ENCODE measurements around the gene SOAT2.

SOAT2 gene

DNA sequence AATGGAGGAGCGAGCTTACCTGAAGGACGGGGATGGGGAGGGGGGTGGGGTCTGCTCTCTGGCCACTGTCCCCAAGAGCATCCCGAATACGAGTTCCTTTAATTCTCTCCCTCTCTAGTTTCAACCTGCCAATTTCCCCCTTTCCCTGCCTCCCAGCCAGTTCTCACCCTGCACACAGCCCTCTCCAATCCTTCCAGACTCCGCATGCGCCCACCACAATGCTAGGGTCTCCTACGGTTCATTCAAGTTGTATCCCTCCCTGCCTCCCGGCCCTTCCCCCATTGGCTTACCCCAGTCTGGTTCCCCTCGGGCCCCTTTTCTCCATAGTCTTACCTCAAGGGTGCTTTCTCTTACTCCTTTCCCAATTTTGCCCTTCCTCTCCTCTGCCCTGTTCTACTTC lies 6.5 kb upstream of the SOAT2 start:
- peaks cover 31% of the 10 kb centered on the region for H3K27me3 ChIP-seq (ENCODE audit: control insufficient read depth, insufficient read depth, low read length)
- no peaks in the 10 kb centered on the region for H3K36me3 ChIP-seq (ENCODE audit: control insufficient read depth, insufficient read depth, low read length)
- no peak overlapping the region for H3K4me3 ChIP-seq (ENCODE audit: low read length)
- H3K4me1 ChIP-seq (ENCODE audit: control insufficient read depth, insufficient read depth, low read length): peaks cover 32% of the 10 kb centered on the region
- H3K9me3 ChIP-seq (ENCODE audit: control insufficient read depth, low read length): no peaks in the 10 kb centered on the region
- H3K9ac ChIP-seq (ENCODE audit: low read length): peak overlapping the region; percentile 65

DNA sequence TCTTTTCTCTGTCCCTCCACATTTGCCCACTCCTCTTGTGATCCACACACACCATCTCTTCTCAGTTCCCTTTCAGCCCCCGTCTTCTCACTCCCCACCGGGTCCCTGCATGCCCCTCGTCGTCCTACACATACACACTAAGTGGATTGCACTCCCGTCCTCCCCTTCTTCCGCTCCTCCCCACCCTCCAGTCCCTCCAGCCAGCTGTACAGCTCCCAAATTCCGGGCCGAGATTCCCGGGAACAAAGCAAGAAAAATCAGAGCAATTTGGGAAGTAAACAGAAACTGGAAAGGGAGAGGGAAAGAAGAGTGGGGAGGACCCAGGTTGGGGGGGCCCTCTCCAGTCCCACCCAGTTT lies 6.1 kb upstream of the SOAT2 start:
- Histone ChIP-seq H3K9ac (ENCODE audit: low read length) (peak overlapping the region; percentile 65), H3K4me1 (ENCODE audit: control insufficient read depth, insufficient read depth, low read length) (peaks cover 32% of the 10 kb centered on the region)

DNA sequence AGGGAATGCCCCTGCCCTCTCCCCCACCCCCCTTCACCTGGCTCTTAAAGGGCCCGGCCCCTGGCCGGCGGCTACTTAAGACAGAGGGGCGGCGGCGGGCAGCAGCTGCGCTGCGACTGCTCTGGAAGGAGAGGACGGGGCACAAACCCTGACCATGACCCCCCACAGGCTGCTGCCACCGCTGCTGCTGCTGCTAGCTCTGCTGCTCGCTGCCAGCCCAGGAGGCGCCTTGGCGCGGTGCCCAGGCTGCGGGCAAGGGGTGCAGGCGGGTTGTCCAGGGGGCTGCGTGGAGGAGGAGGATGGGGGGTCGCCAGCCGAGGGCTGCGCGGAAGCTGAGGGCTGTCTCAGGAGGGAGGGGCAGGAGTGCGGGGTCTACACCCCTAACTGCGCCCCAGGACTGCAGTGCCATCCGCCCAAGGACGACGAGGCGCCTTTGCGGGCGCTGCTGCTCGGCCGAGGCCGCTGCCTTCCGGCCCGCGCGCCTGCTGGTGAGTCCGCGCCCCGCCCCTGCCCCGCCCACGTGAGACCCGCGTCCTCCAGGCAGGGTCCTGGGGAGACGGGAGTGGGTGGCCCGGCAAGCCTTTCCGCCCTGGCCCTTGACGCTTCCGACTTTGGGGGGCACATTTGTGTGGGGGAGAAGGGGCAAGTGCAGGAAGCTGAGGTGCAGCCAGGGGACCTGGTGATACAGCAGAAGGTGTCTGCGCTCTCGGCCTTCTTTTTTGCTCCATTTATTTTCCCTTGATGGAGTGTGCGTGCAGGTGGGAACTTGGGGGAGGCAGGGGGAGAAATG lies 5.5 kb upstream of the SOAT2 start, which contains the start of gene IGFBP6:
IGFBP6 (plus strand) TSS at position 104 of the 790 bp plus-strand sequence; CDS start at position 155, 51 bp downstream.
- Histone ChIP-seq H3K27me3 (ENCODE audit: control insufficient read depth, insufficient read depth, low read length) (peaks cover 31% of the 10 kb centered on the region), H3K4me1 (ENCODE audit: control insufficient read depth, insufficient read depth, low read length) (peaks cover 32% of the 10 kb centered on the region), H3K36me3 (ENCODE audit: control insufficient read depth, insufficient read depth, low read length) (no peaks in the 10 kb centered on the region), H3K9ac (ENCODE audit: low read length) (peak within 1 kb of the TSS; percentile 65), H3K4me3 (ENCODE audit: low read length) (peak within 1 kb of the TSS; percentile 17), H3K9me3 (ENCODE audit: control insufficient read depth, low read length) (no peaks in the 10 kb centered on the region)

More for the DNA sequence above, 6.1 kb upstream of the SOAT2 start:
- Histone ChIP-seq H3K9me3 (ENCODE audit: control insufficient read depth, low read length) (no peaks in the 10 kb centered on the region), H3K27me3 (ENCODE audit: control insufficient read depth, insufficient read depth, low read length) (peaks cover 31% of the 10 kb centered on the region), H3K4me3 (ENCODE audit: low read length) (no peak overlapping the region), H3K36me3 (ENCODE audit: control insufficient read depth, insufficient read depth, low read length) (no peaks in the 10 kb centered on the region)

DNA sequence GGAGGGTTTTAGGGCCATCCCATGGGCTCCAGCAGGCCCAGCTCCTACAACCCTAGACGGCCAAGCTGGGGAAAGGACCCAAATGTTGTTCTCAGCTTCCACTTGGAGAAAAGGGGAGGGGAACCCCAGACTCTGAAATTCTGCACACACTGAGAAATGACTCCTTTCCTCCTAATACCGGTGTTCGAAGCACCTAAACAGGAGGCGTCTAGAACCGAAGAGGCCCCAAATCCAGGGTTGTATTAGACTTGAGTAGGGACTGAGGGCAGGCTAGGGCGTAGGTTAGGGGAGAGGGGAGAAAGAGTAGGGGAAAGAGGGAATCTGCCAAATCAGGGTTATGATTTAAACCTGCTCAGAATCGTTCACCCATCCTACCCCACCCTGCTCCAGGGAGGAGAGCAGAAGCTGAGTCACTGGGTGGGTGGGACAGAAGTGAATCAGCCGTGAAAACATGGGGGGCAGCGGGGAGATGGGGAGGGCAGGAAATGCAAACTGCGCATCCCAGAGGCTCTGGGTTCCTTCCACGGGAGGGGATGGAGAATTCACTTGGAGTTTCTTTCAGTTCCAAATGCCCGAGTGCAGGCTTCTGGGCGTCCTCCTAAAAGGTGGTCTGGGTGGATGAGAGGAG lies 4.8 kb upstream of the SOAT2 start:
- Histone ChIP-seq H3K9me3 (ENCODE audit: control insufficient read depth, low read length) (no peaks in the 10 kb centered on the region), H3K36me3 (ENCODE audit: control insufficient read depth, insufficient read depth, low read length) (no peaks in the 10 kb centered on the region), H3K9ac (ENCODE audit: low read length) (peak overlapping the region; percentile 65), H3K27me3 (ENCODE audit: control insufficient read depth, insufficient read depth, low read length) (peaks cover 31% of the 10 kb centered on the region), H3K4me1 (ENCODE audit: control insufficient read depth, insufficient read depth, low read length) (peaks cover 32% of the 10 kb centered on the region), H3K4me3 (ENCODE audit: low read length) (peak overlapping the region; percentile 4)

DNA sequence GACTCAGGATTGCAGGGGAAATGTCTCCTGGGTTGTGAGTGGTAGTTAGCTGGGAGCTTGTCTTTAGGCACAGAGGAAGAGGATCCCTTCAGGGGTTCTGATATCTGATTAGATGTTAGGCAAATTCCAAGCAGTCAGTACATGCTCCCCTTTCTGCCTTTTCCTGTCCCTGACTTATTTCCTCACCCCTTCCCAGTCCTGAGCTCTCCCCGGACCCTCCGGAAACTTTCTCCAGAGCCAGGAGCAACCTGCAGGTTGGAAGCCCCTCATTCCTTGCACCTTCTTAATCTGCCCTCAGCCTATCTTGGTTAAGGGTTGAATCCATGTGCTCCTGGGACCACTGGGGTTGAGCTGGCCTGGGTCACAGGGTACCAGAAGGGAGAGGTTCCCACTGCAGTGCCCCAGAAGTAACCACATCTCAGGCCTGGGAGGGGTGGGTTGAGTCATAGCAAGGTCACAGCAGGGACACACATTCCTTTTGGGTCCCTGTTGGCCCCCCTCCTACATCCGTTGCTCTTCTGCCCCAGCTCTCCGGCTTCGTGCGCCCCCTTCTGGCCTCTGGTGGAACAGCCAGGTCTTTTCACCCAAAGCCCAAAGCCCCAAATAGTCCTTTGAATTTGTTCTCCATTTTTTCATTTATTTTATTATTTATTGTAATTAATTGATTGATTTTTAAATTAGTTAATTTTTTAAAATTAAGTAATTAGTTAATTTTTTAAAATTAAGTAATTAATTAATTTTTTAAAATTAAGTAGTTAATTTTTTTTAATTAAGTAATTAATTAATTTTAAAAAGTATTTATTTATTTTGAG lies 4.0 kb upstream of the SOAT2 start:
- no peak overlapping the region for H3K9ac ChIP-seq (ENCODE audit: low read length)
- peak overlapping the region; percentile 4 for H3K4me3 ChIP-seq (ENCODE audit: low read length)
- H3K4me1 ChIP-seq (ENCODE audit: control insufficient read depth, insufficient read depth, low read length): peaks cover 29% of the 10 kb centered on the region
- H3K36me3 ChIP-seq (ENCODE audit: control insufficient read depth, insufficient read depth, low read length): no peaks in the 10 kb centered on the region
- no peaks in the 10 kb centered on the region for H3K9me3 ChIP-seq (ENCODE audit: control insufficient read depth, low read length)
- peaks cover 31% of the 10 kb centered on the region for H3K27me3 ChIP-seq (ENCODE audit: control insufficient read depth, insufficient read depth, low read length)

DNA sequence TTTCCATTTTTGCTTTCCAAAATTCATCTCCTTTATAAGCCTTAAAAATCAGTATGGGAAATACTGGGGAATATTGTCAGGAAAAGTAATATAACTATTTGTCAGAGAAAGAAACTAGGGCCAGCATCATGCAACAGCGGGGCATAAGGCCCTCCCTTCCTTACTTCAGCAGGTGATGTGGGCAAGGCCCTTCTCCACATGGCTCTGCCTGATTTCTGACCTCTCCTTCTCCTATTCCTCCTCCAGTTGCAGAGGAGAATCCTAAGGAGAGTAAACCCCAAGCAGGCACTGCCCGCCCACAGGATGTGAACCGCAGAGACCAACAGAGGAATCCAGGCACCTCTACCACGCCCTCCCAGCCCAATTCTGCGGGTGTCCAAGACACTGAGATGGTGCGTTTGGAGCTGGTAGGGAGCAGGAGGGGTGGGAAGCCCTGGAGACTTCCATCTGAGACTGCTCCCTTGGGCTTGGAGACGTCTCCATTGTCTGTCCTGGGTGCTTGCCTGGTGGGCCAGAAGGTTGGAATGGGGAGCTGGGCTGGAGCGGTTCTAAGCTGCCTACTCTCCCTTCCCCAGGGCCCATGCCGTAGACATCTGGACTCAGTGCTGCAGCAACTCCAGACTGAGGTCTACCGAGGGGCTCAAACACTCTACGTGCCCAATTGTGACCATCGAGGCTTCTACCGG lies 2.7 kb upstream of the SOAT2 start:
- peaks cover 31% of the 10 kb centered on the region for H3K27me3 ChIP-seq (ENCODE audit: control insufficient read depth, insufficient read depth, low read length)
- no peak overlapping the region for H3K9ac ChIP-seq (ENCODE audit: low read length)
- H3K4me3 ChIP-seq (ENCODE audit: low read length): no peak overlapping the region
- H3K4me1 ChIP-seq (ENCODE audit: control insufficient read depth, insufficient read depth, low read length): peaks cover 28% of the 10 kb centered on the region
- no peaks in the 10 kb centered on the region for H3K36me3 ChIP-seq (ENCODE audit: control insufficient read depth, insufficient read depth, low read length)
- H3K9me3 ChIP-seq (ENCODE audit: control insufficient read depth, low read length): no peaks in the 10 kb centered on the region

DNA sequence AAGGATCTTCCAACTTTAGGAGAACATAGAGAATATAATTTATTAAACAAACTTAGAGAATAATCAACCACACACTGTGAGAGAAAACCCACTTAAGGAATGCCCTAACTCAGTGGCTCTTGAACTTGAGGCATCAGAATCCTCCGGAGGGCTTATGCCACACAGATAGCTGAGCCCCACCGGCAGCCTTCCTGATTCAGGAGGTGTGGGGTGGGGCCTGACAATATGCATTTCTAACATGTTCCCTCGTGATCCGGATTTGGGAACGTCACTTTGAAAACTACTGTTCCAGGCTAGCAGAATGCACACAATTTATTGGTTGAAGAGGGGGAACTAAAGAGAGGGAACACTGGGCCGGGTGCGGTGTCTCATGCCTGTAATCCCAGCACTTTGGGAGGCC lies 2.0 kb upstream of the SOAT2 start:
- Histone ChIP-seq H3K4me1 (ENCODE audit: control insufficient read depth, insufficient read depth, low read length) (peaks cover 26% of the 10 kb centered on the region), H3K27me3 (ENCODE audit: control insufficient read depth, insufficient read depth, low read length) (peaks cover 28% of the 10 kb centered on the region)

DNA sequence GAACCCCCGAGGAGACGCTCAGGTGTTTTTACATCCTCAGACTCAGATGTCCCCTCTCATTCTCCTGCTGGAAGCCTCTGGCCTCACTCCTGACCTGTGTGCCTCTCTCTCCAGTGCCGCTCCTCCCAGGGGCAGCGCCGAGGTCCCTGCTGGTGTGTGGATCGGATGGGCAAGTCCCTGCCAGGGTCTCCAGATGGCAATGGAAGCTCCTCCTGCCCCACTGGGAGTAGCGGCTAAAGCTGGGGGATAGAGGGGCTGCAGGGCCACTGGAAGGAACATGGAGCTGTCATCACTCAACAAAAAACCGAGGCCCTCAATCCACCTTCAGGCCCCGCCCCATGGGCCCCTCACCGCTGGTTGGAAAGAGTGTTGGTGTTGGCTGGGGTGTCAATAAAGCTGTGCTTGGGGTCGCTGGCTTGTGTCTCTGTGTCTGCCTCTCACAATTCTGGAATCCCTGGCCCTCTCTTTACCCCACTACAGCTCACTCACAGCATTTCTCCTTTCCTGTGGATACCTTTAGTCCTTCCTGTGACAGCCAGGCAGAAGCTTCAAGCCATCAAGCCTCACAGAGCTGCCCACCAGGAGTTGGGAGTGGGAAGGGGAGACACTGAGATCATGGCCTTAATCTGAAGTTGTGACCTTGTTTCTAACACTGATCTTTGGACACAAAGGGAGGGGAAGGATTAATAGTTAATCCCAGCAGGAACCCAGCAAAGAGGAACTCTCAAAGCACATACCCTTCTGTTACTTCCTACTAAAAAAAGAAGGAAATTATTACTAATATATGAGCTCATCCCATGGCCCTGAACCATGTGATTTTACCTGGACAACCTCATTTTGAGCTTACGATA lies 1.1 kb upstream of the SOAT2 start:
- H3K9ac ChIP-seq (ENCODE audit: low read length): no peak overlapping the region
- H3K27me3 ChIP-seq (ENCODE audit: control insufficient read depth, insufficient read depth, low read length): peaks cover 20% of the 10 kb centered on the region
- H3K9me3 ChIP-seq (ENCODE audit: control insufficient read depth, low read length): no peaks in the 10 kb centered on the region
- H3K36me3 ChIP-seq (ENCODE audit: control insufficient read depth, insufficient read depth, low read length): no peaks in the 10 kb centered on the region
- H3K4me3 ChIP-seq (ENCODE audit: low read length): no peak overlapping the region
- H3K4me1 ChIP-seq (ENCODE audit: control insufficient read depth, insufficient read depth, low read length): peaks cover 19% of the 10 kb centered on the region

More for the DNA sequence above, 2.0 kb upstream of the SOAT2 start:
- no peaks in the 10 kb centered on the region for H3K36me3 ChIP-seq (ENCODE audit: control insufficient read depth, insufficient read depth, low read length)
- no peak overlapping the region for H3K4me3 ChIP-seq (ENCODE audit: low read length)
- no peaks in the 10 kb centered on the region for H3K9me3 ChIP-seq (ENCODE audit: control insufficient read depth, low read length)
- no peak overlapping the region for H3K9ac ChIP-seq (ENCODE audit: low read length)

DNA sequence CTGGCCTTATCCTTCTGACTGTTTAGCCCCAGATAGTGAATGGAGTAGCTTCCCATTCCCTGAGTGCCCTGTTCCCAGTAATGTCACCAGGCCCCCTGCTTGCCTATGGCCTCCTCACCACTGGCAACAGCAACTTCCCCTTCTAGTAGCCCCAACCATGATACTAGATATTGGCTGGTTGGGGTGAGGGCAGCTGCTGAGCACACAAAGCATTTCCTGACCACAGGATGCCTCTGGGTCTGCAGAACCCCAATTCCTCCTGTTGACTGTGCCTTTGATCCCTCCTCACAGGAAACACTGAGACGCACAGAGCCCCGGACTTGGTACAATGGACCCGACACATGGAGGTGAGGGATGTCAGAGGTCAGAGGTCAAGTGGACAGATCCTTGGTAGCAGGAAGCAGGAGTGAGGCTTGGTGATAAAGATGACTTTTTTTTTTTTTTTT lies 597 bp downstream of the SOAT2 start:
- Histone ChIP-seq H3K27me3 (ENCODE audit: control insufficient read depth, insufficient read depth, low read length) (peaks cover 6% of the 10 kb centered on the region), H3K4me1 (ENCODE audit: control insufficient read depth, insufficient read depth, low read length) (peaks cover 6% of the 10 kb centered on the region), H3K9me3 (ENCODE audit: control insufficient read depth, low read length) (no peaks in the 10 kb centered on the region), H3K4me3 (ENCODE audit: low read length) (no peak overlapping the region), H3K36me3 (ENCODE audit: control insufficient read depth, insufficient read depth, low read length) (no peaks in the 10 kb centered on the region), H3K9ac (ENCODE audit: low read length) (no peak overlapping the region)

DNA sequence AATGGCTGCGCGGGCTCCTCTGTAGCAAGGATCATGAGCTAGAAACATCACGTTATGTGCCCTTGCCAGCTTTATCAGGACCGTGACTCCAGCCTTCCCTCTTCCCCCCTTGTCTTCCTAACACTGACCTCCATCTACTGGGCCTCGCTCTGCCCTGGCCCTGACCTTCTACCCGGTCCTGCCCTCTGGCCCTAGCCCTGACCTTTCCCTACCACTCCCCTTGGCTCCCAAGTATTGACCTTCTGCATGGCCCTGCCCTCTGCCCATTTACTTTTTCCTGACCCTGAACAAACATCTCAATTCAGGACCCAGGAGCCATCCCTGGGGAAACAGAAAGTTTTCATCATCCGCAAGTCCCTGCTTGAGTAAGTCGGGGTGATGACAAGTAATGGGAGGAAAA lies 2.0 kb downstream of the SOAT2 start:
- Histone ChIP-seq H3K4me3 (ENCODE audit: low read length) (no peak overlapping the region), H3K9me3 (ENCODE audit: control insufficient read depth, low read length) (no peaks in the 10 kb centered on the region), H3K4me1 (ENCODE audit: control insufficient read depth, insufficient read depth, low read length) (no peaks in the 10 kb centered on the region), H3K9ac (ENCODE audit: low read length) (no peak overlapping the region), H3K27me3 (ENCODE audit: control insufficient read depth, insufficient read depth, low read length) (peaks cover 3% of the 10 kb centered on the region), H3K36me3 (ENCODE audit: control insufficient read depth, insufficient read depth, low read length) (no peaks in the 10 kb centered on the region)
